Measurements from ENCODE around the gene C9orf40.

DNA sequence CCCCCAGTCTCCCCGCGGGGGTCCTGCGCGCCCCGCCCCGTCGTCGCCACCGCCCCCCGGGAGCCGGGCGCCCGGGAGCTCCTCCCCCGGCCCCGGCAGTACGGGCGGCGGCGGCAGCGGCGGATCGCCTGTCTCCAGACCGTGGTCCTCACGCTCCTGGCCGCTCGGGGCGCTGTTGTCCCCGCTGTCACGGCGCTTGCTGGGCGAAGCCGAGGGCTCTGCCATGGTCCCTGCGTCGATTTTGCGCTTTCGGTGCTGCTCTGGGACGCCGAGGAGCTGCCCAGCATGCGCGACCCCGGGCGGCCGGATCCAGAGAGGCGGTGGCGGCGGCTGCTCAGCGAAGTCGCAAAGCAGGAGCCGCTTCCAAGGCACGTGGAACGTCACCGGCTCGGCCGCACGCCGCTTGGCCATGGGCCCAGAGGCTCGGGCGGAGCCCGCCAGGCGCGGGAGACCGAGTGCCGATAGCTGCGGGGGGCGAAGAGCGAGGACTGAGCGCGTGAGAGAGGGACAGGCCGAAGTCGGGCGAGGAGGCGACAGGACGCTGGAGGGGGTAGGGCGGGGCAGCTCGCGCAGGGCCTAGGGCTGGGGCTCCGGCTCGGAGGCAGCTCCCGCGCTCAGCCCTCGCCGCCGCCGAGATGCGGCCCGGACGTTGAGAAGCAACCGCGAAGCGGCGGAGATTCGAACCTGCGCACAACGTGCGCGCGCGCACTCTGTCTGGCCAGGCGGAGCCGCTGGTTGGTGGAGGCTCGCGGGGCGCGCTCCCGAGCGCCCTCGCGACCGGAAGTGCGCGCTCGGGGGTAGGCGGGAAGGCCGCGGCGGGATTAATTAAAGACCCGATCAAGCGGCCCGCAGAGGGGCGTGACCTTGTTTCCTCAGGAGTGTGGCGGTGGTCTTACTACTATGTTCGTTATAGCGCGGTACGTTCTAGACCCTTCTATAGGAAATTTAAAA lies at the start of gene C9orf40:
- TF ChIP-seq, protein P1, sequence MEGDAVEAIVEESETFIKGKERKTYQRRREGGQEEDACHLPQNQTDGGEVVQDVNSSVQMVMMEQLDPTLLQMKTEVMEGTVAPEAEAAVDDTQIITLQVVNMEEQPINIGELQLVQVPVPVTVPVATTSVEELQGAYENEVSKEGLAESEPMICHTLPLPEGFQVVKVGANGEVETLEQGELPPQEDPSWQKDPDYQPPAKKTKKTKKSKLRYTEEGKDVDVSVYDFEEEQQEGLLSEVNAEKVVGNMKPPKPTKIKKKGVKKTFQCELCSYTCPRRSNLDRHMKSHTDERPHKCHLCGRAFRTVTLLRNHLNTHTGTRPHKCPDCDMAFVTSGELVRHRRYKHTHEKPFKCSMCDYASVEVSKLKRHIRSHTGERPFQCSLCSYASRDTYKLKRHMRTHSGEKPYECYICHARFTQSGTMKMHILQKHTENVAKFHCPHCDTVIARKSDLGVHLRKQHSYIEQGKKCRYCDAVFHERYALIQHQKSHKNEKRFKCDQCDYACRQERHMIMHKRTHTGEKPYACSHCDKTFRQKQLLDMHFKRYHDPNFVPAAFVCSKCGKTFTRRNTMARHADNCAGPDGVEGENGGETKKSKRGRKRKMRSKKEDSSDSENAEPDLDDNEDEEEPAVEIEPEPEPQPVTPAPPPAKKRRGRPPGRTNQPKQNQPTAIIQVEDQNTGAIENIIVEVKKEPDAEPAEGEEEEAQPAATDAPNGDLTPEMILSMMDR (IDR thresholded peaks at IDR 0.05): peak; percentile 87
- no peak for TF ChIP-seq POLR2AphosphoS5 (IDR thresholded peaks at IDR 0.05; ENCODE audit: low read depth, low read length)

Data from Panc1 (cell line).